Measurements from ENCODE around the gene C1QTNF2. TPM values are rescaled to one million over a fixed set of nuclear protein-coding genes. Genes with fewer than 3 reads are reported as not detected.

Gene C1QTNF2
- polyA plus RNA-seq, 12 donors = 8.7 to 34.0 (median 22.4) TPM; not detected in 1

DNA sequence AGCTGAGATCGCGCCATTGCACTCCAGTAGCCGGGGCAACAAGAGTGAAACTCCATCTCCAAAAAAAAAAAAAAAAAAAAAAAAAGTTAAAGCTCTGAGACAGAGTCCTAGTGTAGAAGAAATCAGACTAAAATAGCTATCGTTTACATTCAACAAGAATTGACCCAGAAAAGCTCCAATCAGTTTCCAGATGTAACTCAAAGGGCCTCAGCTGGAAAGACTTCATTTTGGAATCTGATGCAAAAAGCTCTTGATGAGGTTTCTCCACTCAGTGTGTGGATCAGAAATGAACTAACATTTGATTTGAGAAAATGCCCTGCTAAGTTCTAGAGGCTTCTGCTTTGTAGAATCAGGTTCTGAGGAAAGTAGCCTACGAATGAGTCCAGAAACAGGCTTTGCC lies 7.2 kb upstream of the C1QTNF2 start:
- no peak for DNase-seq

GRCh38 chr5:160376416-160376815 lies 6.0 kb upstream of the C1QTNF2 start:
- no peak for DNase-seq

DNA sequence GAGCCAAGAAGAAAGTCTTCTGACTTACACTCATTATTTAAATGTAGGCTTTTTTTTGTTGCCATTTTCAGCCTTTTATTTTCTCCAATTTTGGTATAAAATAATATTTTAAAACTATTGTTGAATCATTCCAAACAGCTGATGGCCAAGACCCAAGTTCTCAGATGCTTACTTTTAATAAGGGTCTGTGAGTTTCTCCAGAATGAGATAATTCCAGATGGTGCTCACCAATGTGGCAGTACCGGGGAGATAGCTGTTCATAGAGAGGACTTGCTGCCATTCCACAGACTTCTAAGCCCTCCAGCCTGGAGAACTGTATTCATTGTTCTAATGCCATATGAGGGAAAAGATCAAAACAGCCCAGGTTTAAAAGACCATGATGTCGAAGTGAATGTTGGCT lies 5.3 kb upstream of the C1QTNF2 start:
- no peak for DNase-seq

DNA sequence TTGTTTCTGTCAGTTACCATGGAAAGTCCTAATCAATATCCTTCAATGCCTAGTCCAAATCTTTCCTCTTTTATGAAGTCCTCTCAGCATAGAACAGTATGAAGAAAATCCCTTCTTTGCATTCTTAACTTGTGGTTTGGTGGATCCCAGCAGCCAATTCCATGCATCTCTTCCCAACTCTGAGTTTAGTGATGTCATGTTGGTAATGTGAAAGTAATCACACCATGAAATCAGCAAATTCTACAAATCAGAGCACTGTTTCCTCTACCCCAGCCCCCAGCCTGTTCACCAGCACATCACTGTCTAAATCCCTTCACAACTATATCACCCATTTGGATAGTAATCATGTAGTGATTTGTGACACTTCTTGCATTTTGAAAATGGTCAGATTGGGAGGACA lies 4.7 kb upstream of the C1QTNF2 start:
- DNase-seq = no peak

GRCh38 chr5:160371294-160371693 lies 868 bp upstream of the C1QTNF2 start:
- no peak for DNase-seq

GRCh38 chr5:160370713-160371034 lies 248 bp upstream of the C1QTNF2 start:
- DNase-seq = no peak

DNA sequence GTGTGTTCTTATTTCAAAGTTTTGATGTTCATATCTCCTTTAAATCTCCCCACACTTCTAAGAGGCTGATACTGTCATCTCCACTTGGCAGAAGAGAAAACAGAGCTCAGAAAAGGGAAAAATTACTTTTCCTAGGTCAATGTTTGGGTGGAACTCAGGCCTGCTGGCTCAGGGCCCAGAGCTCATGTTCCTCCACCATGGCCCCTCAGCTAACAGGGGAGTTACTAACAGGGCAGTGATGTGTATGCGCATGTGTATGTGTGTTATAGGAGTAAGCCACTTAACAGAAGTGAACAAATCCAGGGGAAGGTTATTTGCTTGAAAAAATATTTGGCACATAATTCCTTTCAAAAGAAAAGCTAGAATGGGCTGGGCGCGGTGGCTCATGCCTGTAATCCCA lies 2.5 kb downstream of the C1QTNF2 start:
- no peak for DNase-seq

DNA sequence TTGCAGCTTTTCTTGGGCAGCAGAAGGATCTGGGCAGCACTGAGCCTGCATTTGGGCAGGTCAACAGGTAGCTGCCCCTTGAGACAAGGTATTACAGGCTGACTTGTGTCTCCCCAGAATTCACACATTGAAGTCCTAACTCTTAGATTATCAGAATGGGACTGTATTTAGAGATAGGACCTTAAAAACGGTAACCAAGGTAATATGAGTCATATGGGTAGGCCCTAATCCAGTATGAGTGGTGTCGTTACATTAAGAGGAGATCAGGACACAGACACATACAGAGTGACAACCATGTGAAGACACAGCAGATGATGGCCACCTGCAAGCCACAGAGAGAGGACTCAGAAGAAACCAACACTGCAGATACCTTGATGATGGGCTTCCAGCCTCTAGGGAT lies 3.2 kb downstream of the C1QTNF2 start:
- no peak for DNase-seq

- no peak for DNase-seq
These were observed 4.2 kb downstream of the C1QTNF2 start for GRCh38 chr5:160366230-160366629.

DNA sequence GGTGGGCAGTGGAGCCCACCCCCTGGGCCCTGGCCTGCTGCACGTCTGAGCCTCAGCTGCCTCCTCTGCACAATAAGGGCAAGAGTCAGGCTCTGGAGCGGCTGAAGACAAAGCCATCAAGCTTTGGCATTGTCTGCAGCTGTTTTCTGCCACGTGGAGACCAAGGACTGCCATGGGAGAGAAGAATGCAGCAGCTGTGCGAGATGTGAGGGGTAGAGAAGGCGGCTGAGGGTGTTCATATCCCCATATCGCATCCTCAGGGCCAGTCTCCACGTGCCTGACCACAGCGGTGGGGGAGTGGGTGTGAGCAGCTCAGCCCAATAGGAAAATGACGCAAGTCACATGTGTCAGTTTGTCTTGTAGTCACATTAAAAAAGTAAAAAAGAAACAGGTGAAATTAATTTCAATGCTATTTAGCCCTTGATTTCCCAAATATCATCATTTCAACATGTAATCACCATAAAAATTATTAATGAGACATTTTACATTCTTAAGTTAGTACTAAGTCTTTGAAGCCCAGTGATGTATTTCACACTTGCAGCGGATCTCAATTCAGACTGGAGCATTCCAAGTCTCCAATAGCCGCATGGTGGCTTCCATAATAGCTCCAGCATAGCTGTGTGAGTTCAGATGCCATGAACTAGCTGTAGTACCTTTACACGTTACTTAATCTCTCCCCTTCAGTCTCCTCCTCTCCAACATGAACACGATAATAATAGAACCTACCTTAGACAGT lies 6.6 kb downstream of the C1QTNF2 start:
- DNase-seq = no peak

GRCh38 chr5:160363211-160363610 lies 7.2 kb downstream of the C1QTNF2 start:
- DNase-seq = peak; percentile 83

GRCh38 chr5:160361624-160362228 lies 8.7 kb downstream of the C1QTNF2 start:
- no peak for DNase-seq

- no peak for DNase-seq
These were observed 10.1 kb downstream of the C1QTNF2 start for GRCh38 chr5:160360310-160360709.

DNA sequence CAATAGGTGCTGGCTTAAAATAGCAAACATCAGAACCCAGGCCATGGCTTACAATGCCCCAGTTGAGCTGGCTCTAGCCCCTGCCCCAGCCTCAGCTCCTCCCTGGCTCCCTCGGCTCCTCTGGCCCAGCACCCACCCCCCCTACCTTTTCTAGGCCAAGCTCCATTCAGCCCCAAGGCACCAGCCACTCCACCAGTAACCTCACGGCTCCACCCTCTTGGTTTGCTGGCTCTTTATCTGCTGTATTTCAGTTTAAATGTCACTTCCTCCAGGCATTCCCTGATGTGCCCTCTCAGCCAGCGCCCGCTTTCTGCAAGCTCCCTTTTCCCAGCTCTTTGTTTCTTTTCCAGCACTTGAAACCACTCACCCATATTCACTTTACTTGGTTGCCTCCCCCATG lies 10.6 kb downstream of the C1QTNF2 start:
- DNase-seq = no peak

DNA sequence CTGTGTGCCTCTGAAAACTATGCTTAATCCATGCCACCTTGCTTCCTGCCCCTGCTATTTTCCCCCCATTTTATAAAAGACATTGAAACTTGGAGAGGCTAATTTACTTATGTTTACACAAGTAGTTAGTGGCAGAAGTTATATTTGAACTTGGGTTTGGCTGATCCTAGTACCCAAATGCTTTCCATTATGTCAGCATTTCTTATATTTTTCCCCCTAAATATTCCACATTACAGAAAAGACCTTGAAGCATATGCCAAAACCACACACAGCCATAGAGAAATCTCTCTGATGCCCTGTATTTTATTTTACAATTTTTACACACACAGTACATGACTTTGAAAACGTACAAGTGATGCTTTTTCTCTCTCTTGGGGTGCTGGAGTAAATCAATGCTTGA lies 11.2 kb downstream of the C1QTNF2 start:
- DNase-seq = no peak

DNA sequence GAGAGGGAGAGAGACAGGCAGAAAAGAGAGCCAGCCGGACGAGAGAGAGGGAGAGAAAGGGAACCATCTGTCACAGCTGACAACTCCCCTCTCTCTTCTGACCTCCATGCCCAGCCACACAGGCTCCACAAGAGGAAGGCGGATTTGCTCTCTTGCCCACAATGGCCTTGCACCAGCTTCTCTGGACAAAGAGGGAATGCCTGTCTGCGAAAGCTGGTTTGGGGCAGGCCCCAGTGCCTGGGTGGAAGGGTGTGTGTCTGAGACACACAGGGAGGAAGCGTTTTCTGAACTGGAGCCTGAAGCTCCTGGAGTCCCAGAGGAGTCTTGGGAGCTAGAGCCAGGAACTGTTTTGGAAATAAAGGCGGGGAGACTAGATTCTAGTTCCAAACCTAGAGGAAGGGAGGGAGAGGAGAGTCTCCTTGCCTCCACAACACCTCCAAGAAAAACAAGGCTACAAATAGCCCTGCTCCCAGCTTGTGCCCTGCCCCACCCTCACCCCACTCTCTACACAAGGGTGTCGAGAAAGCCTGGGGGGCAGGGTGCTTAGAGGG lies 12.5 kb downstream of the C1QTNF2 start:
- DNase-seq = peak; percentile 93

DNA sequence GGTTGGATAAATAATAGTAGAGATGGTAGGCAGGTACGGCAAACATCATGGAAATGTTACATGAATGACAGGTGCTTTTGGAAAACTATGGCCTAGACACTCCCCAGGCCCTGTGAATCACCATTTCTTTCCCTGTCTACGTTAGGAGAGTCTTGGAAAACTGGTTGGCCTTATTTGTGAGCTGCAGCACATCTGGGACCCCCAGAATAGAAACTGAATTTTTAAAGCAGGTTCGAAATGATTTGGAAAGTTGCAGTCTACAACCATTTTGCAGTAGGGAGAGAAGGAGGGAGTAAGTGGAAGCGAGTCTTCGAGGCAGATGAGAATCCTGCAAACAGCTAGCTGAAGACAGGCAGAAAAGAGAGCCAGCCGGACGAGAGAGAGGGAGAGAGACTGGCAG lies 13.0 kb downstream of the C1QTNF2 start:
- no peak for DNase-seq

DNA sequence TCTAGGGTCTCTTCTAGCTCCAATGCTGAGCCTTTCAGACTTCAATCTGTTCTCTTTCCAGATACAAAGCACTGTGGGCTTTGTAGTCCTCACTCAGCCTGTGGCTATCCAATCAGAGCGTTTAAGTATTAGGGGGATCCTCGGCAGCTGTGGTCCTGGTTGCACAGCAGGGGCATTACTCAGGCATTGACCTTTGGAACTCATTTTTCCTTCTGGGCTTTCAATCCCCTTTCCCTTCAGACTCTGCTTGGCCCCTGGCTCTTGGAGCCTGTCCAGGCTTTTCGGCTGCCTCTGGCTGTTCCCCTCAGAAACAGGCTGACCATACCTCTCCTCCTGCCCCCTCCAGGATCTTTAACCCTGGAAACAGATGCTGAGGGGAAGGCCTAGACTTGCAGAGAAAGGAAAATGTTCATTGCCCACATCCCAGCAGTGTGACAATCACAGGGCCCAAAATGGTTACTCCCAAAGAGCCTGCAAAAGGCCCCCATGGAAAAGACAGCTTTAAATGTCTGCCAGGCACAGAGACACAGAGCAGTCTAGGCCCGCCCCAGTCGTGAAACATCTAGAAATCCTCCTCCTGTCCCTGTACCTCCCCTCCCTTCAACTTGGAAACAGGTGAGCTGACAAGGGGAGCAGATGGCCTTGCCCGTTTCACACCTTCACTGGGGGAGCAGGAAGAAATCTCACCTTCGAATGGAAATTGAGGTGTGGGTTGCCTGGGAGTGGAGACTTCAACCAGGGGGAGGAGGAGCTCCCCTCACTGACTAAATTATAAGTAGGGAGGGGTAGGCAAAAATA lies 13.7 kb downstream of the C1QTNF2 start:
- no peak for DNase-seq

DNA sequence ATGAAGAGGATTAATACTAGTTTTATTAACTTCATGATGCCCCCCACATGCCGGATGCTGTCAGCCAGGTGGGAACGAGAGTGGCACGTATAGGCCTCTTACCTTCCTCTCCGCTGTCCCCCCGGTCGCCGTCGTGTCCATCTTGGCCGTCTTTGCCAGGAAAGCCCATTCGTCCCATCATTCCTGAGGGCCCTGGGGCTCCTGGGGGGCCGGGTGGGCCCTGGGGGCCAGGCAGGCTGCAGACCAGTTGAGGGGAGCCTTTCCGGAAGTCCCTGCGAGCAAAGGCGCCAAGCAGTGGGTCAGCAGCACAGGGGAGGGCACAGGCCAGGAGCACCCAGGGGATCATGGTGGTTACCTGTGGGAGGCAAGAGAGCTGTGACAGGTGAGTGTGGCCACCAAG lies 15.8 kb downstream of the C1QTNF2 start:
- no peak for DNase-seq

DNA sequence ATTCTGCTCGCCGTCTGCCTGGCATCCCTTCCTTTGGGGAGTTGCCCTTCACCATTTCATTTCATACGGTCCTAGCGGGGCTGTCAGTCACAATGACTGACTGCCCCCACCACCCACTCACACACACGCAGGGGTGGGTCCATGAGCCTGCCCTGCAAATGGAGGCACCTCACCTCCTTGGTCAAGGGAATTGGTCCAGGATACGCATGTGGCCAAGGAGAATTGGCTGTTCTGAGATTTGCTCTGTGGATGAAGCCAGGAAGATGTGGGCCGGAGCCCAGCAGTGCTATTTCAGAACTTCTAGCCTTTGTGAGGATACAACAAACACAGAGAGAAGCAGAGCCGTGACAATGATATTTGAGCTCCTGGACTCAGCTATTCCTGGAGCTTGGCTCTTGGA lies 17.0 kb downstream of the C1QTNF2 start:
- DNase-seq = no peak

DNA sequence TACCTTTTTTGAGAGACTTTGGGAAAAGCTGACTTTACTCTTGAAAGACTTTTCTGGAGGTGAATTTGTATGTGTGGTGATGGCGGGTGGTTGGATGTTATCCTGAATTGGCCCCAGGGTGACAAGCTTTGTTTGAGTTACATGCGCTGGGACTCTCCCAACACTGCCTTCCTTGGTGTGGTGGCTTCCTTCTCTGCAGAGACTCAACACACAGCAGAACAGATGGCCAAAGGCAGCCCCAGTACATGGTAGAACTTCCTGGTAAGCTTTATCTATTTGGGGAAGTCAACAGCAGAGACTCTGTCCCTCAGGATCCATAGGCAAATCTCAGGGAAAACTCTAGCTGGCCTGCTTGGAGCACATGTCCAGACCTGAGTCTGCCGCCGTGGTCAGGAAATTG lies 18.1 kb downstream of the C1QTNF2 start:
- DNase-seq = no peak

- no peak for DNase-seq
These were observed 20.5 kb downstream of the C1QTNF2 start for GRCh38 chr5:160349935-160350303.

Data from muscle of arm (tissue), 12 donors.